HG03175 (cell line): ENCODE data around the gene TCAP.

Experiments used
- ATAC-seq: cut with Tn5 transposase; IDR thresholded peaks from one replicate; pipeline ENCODE4 v1.9.1; 2021; ENCODE audit warnings: mild to moderate bottlenecking, moderate library complexity; ENCODE audit not compliant: unreplicated experiment

Gene TCAP

DNA sequence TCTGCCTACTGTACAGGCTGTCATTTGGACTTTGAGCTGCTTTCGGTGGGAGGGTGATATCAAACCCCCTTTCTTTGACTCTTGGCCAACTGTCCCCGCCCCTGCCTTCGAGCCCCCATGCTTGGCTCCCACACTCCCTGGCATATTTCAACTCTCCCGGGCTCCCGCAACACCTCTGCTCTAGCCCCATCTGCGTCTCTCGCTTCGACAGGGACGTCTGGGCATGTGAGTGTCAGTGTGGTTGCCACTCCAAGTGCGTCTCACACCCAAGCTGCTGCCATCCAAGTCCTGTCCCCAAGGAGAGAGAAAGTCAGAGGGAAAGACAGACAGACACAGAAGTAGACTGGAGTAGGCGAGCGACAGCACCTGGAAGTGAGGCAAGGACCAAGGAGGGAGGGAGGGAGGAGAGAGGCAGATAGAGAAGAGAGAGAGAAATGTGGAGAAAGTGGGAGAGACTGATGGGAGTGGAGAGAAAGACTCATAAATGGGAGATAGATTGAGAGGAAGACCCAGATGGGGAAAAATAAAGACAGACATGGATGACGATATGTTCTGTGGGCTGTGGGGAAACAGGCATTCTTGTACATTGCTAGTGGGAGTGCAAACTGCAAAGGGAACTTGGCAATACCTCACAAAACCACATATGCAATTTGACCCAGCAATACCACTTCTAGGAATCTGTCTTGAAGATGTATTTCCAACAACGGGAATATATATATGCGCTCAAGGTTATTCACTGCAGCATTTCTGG, 16.4 kb upstream of the TCAP start:
- ATAC-seq, result no peak

- no peak for ATAC-seq
Observed at GRCh38 chr17:39650121-39650579, 15.0 kb upstream of the TCAP start.

- no peak for ATAC-seq
Observed at GRCh38 chr17:39651923-39652586, 13.1 kb upstream of the TCAP start.

- no peak for ATAC-seq
Observed at GRCh38 chr17:39652587-39653315, 12.4 kb upstream of the TCAP start.

- ATAC-seq, result no peak
Observed at GRCh38 chr17:39653316-39653661, 11.9 kb upstream of the TCAP start.

DNA sequence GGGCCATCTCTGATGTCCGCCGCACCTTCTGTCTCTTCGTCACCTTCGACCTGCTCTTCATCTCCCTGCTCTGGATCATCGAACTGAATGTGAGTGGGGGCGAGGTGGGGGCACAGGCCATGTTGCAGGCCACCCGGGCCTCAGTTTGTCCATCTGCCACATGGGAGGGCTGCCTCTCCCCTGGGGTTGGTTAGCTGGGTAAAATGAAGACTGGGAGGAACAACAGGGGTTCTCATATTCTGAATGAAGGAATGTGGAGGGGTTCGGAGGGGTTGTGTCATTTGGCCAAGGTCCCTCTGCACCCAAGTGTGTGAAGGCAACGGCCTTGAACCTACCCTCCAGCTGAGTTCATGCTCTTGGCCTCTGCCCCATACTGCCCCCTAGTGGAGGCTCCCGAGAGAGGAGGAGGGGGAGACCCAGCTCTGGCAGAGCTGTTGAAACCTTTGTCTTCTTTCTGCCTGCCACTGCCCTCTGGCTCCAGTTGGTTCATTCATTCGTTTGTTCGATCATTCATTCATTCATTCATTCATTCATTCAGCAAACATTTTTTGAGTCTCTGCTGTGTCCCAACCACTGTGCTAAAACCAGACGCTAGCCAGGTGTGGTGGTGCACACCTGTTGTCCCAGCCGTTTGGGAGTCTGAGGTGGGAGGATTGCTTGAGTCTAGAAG, 11.4 kb upstream of the TCAP start:
- ATAC-seq, result no peak

DNA sequence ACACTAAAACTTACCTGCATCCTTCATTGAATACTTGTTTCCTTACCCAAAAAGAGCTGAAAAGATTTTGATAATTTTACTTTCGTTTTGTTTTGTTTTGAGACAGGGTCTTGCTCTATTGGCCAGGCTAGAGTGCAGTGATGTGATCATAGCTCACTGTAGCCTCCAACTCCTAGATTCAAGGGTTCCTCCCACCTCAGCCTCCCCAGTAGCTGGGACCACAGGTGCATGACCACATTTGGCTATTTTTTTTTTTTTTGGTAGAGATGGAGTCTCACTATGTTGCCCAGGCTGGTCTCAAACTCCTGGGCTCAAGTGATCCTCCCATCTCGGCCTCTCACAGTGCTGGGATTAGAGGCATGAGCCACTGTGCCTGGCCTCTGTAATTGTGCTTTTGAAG, 10.0 kb upstream of the TCAP start:
- ATAC-seq, result no peak

DNA sequence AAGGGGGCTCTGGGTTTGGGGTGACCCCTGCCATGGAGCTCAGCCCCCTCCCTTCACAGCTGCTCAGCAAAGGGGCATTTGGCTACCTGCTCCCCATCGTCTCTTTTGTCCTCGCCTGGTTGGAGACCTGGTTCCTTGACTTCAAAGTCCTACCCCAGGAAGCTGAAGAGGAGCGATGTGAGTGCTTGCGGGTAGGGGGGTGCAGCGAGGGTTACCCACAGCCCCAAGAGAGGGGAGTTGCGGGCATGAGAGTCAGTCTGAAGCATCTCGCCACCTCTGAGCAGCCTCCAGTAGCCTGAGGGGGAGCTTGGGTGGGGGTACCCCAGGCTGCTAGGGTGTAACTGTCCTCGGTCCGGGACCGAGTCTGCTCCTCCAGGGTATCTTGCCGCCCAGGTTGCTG, 6.8 kb upstream of the TCAP start:
- ATAC-seq, result no peak

DNA sequence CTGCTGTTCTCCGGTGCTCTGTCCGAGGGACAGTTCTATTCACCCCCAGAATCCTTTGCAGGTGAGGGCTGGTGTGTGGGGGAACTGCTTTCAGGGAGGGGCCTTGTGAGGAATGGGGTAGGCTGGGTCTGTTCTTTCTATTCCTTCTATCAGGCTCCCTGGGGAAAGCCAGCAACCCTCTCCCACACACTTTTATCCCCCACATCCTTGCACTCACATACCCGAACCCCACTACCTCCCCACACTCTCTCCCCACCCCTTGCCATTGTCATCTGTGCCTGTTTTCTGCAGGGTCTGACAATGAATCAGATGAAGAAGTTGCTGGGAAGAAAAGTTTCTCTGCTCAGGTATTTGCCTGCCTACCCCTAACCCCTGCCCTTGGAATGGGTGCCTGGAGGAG, 6.4 kb upstream of the TCAP start:
- ATAC-seq, result no peak

DNA sequence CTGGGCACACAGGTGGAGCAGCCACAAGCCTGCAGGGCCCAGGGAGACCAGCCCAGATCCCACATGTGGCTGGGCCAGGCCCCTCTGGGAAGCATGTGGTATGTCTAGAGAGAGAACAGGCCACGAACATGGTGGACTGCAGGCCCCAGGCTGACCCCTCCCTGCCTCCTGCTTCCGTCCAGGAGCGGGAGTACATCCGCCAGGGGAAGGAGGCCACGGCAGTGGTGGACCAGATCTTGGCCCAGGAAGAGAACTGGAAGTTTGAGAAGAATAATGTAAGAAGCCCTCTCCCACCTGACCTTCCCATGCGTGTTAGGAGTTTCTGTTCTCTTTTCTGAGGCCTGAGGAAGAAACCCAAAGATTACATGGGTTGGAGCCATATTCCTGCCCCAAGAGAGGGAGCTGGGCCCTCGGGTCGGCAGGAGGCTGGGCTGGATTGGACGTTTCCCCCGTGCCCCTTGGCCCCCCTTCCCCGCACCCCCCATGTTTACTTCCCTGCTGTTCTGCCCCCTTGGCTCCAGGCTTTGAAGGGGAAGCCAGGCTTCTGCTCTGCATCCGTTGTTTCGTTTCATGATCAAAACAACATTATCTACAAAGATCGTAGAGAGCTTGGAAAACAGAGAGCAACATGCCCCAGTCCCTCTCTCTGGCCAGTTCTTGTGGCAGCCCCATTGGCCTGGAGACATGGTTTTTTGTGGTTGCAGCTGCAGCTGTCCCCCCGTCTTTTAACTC, 5.7 kb upstream of the TCAP start:
- ATAC-seq, result no peak

- no peak for ATAC-seq
Observed at GRCh38 chr17:39660011-39660360, 5.2 kb upstream of the TCAP start.

DNA sequence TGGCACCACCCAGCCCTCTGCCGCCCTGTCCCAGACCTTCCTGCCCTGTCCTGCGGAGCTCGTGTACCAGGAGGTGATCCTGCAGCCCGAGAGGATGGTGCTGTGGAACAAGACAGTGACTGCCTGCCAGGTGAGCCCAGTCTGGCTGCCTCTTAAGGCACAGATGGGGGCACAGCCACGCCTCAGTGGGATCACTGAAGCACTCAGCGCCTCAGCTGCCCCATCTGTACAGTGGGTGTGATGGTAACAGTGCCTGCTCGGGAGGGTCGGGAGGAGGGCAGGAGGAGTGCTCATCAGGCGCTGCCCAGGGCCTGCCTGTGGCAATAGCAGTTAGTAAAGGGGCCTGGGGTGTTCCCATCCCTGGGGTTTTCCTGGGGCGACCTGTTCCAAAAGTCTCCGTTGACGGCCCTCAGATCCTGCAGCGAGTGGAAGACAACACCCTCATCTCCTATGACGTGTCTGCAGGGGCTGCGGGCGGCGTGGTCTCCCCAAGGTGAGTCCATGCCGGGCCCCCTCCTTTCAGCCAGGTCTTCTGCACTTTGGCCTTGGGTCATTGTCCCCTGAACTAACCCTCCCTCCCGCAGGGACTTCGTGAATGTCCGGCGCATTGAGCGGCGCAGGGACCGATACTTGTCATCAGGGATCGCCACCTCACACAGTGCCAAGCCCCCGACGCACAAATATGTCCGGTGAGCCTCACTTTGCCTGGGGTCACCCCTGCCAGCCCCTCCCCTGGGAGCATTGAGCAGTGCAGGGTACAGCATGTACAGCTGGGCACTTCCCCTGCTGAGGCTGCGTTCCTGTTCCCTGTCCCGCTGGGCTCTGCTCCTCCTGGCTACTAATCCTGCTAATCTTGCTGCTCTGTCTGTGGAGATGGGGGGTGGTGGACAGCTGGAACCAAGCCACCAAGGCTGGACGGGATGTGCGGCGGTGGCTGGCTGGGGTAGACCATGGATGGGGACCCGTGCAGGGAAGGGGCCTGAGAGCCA, 4.5 kb upstream of the TCAP start:
- ATAC-seq, result no peak

- no peak for ATAC-seq
Observed at GRCh38 chr17:39661744-39662541, 3.2 kb upstream of the TCAP start.

DNA sequence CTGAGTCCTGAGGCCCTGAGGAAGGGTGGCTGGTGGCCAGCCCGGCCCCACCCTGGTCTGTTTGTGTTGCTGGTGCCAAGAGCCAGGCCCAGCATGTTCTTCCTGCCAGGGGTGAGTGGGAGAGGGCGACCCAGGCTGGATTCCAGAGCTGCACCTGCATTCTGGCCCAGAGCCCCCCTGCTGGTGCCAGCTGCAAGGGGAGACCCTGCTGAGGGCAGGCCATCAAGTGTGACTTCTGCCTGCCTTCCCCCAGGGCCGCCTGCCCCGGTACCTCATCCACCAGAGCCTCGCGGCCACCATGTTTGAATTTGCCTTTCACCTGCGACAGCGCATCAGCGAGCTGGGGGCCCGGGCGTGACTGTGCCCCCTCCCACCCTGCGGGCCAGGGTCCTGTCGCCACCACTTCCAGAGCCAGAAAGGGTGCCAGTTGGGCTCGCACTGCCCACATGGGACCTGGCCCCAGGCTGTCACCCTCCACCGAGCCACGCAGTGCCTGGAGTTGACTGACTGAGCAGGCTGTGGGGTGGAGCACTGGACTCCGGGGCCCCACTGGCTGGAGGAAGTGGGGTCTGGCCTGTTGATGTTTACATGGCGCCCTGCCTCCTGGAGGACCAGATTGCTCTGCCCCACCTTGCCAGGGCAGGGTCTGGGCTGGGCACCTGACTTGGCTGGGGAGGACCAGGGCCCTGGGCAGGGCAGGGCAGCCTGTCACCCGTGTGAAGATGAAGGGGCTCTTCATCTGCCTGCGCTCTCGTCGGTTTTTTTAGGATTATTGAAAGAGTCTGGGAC, 2.4 kb upstream of the TCAP start:
- ATAC-seq, result no peak

DNA sequence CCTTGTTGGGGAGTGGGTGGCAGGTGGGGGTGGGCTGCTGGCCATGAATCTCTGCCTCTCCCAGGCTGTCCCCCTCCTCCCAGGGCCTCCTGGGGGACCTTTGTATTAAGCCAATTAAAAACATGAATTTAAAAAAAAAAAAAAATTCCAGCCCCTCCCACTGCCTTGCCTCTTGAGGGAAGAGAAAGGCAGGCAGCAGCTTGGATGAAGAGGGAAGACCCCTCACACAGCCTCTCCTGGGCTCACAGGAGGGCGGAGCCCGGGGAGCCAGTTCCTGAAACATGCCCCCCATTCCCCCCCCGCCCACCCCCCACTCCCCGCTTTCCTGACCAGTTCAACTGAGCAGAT, 1.8 kb upstream of the TCAP start:
- ATAC-seq, result no peak

DNA sequence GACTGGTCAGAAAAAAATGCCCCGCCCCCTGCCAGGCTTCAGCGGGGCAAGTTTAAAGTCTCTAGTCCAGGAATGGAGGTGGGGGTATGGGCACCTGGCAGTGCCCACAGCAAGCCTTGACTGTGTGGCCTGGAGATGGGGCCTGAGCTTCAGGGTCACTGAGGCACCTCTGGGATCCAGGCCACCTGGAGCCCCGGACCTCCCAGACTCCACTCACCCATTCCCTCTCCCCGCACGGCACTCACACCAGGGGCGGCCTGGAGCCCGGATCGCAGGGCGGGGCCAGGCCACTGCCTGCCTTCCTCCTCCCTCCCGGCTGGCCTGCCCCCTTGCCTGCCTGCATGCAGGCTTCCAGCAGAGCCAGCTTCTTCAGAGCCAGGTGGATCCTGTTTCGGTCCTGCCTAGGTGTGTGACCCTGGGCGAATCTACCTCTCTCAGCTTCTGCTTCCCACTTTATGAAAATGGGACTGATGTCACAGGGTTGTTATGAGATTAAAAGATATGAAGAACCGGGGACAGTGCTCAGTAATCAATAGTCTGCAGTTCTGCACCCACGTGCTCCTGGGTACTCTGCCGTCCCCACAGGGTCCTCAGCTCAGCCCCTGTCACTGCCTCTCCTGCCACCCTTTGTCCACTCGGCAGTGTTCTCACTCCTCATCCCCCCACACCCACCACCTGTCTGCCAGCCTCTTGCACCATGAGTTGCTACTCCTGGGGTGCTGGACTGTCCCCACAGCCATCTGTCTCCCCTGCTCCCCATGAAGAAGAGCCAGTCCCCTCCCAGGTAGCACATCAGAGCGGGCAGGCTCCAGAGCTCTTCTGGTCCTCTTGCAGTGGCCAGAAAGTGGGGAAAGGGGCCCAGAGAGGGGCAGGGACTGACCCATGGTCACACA, 1.2 kb upstream of the TCAP start:
- ATAC-seq, result no peak

DNA sequence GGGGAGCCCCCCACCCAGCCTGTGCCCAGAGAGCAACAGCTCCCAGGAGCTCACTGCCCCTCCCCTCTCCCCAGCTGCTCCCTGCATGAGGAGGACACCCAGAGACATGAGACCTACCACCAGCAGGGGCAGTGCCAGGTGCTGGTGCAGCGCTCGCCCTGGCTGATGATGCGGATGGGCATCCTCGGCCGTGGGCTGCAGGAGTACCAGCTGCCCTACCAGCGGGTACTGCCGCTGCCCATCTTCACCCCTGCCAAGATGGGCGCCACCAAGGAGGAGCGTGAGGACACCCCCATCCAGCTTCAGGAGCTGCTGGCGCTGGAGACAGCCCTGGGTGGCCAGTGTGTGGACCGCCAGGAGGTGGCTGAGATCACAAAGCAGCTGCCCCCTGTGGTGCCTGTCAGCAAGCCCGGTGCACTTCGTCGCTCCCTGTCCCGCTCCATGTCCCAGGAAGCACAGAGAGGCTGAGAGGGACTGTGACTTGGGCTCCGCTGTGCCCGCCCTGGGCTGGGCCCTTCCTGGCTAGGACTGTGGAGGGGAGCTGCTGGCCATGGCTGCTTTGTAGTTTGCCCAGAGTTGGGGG, 584 bp downstream of the TCAP start:
- no peak for ATAC-seq
